ENCODE results near the gene PRDM12.

PRDM12 gene

GRCh38 chr9:130658893-130659698 is 5.3 kb upstream of the PRDM12 start:
- ATAC-seq = no peak
- TF ChIP-seq, protein P1, sequence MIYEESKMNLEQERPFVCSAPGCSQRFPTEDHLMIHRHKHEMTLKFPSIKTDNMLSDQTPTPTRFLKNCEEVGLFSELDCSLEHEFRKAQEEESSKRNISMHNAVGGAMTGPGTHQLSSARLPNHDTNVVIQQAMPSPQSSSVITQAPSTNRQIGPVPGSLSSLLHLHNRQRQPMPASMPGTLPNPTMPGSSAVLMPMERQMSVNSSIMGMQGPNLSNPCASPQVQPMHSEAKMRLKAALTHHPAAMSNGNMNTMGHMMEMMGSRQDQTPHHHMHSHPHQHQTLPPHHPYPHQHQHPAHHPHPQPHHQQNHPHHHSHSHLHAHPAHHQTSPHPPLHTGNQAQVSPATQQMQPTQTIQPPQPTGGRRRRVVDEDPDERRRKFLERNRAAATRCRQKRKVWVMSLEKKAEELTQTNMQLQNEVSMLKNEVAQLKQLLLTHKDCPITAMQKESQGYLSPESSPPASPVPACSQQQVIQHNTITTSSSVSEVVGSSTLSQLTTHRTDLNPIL (CRISPR knock-in tag; IDR thresholded peaks at IDR 0.05; ENCODE audit: low read depth) = no peak
- TF ChIP-seq, protein P2, sequence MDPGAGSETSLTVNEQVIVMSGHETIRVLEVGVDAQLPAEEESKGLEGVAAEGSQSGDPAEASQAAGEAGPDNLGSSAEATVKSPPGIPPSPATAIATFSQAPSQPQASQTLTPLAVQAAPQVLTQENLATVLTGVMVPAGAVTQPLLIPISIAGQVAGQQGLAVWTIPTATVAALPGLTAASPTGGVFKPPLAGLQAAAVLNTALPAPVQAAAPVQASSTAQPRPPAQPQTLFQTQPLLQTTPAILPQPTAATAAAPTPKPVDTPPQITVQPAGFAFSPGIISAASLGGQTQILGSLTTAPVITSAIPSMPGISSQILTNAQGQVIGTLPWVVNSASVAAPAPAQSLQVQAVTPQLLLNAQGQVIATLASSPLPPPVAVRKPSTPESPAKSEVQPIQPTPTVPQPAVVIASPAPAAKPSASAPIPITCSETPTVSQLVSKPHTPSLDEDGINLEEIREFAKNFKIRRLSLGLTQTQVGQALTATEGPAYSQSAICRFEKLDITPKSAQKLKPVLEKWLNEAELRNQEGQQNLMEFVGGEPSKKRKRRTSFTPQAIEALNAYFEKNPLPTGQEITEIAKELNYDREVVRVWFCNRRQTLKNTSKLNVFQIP (CRISPR knock-in tag; IDR thresholded peaks at IDR 0.05; ENCODE audit: borderline replicate concordance, low read depth) = no peak
- TF ChIP-seq BACH2 (CRISPR knock-in tag; IDR thresholded peaks at IDR 0.05; ENCODE audit: borderline replicate concordance) = no peak
- no peak for TF ChIP-seq ARNTL (CRISPR knock-in tag; IDR thresholded peaks at IDR 0.05; ENCODE audit: borderline replicate concordance, low read depth)
- TF ChIP-seq, protein P3, sequence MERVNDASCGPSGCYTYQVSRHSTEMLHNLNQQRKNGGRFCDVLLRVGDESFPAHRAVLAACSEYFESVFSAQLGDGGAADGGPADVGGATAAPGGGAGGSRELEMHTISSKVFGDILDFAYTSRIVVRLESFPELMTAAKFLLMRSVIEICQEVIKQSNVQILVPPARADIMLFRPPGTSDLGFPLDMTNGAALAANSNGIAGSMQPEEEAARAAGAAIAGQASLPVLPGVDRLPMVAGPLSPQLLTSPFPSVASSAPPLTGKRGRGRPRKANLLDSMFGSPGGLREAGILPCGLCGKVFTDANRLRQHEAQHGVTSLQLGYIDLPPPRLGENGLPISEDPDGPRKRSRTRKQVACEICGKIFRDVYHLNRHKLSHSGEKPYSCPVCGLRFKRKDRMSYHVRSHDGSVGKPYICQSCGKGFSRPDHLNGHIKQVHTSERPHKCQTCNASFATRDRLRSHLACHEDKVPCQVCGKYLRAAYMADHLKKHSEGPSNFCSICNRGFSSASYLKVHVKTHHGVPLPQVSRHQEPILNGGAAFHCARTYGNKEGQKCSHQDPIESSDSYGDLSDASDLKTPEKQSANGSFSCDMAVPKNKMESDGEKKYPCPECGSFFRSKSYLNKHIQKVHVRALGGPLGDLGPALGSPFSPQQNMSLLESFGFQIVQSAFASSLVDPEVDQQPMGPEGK (CRISPR knock-in tag; IDR thresholded peaks at IDR 0.05; ENCODE audit: borderline replicate concordance) = no peak
- TF ChIP-seq PPARA (CRISPR knock-in tag; IDR thresholded peaks at IDR 0.05; ENCODE audit: borderline replicate concordance) = no peak
- TF ChIP-seq OSR1 (CRISPR knock-in tag; IDR thresholded peaks at IDR 0.05) = no peak
- TF ChIP-seq ZC3H10 (CRISPR knock-in tag; IDR thresholded peaks at IDR 0.05) = no peak
- TF ChIP-seq ESRRG (CRISPR knock-in tag; IDR thresholded peaks at IDR 0.05) = no peak
- TF ChIP-seq ZFP30 (CRISPR knock-in tag; IDR thresholded peaks at IDR 0.05) = no peak
- TF ChIP-seq ZFP3 (CRISPR knock-in tag; IDR thresholded peaks at IDR 0.05) = no peak
- TF ChIP-seq TCF4 (CRISPR knock-in tag; IDR thresholded peaks at IDR 0.05; ENCODE audit: borderline replicate concordance) = no peak
- TF ChIP-seq GLIS3 (CRISPR knock-in tag; IDR thresholded peaks at IDR 0.05) = no peak
- TF ChIP-seq RARB (CRISPR knock-in tag; IDR thresholded peaks at IDR 0.05) = no peak
- TF ChIP-seq, protein P4, sequence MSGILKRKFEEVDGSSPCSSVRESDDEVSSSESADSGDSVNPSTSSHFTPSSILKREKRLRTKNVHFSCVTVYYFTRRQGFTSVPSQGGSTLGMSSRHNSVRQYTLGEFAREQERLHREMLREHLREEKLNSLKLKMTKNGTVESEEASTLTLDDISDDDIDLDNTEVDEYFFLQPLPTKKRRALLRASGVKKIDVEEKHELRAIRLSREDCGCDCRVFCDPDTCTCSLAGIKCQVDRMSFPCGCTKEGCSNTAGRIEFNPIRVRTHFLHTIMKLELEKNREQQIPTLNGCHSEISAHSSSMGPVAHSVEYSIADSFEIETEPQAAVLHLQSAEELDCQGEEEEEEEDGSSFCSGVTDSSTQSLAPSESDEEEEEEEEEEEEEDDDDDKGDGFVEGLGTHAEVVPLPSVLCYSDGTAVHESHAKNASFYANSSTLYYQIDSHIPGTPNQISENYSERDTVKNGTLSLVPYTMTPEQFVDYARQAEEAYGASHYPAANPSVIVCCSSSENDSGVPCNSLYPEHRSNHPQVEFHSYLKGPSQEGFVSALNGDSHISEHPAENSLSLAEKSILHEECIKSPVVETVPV (CRISPR knock-in tag; IDR thresholded peaks at IDR 0.05) = no peak

DNA sequence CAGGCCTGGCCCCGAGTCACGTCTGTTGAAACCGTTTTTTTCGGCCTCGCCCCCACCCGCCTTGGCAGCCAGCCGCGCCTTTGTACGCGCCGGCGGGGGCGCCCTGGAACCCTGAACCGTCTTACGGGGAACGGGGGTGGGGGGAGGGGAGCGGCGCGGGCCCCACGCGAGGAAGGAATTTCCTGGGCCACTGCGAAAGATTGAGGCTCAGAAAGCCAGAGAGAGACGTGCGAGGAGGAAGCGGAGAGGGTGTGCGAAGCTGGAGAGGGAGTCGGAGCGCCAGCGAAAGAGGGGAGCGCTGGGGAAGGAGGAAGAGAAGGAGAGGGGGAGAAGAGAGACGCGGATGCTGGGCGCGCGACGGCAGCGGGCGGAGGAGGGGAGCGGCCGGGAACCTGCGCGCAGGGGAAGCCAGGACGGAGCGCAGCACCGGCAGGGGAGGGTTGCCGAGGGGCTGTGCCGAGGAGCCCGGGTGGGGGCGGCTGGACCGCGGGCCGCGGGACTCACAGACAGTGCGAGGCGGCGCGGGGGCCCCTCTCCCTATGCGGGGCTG is 4.6 kb upstream of the PRDM12 start:
- TF ChIP-seq ZNF70 (CRISPR knock-in tag; IDR thresholded peaks at IDR 0.05) = no peak
- TF ChIP-seq GLIS3 (CRISPR knock-in tag; IDR thresholded peaks at IDR 0.05) = no peak
- TF ChIP-seq TOX (CRISPR knock-in tag; IDR thresholded peaks at IDR 0.05; ENCODE audit: borderline replicate concordance) = no peak
- no peak for TF ChIP-seq ZC3H10 (CRISPR knock-in tag; IDR thresholded peaks at IDR 0.05)
- TF ChIP-seq, protein P2 (CRISPR knock-in tag; IDR thresholded peaks at IDR 0.05; ENCODE audit: borderline replicate concordance, low read depth) = no peak
- no peak for TF ChIP-seq SNAI2 (CRISPR knock-in tag; IDR thresholded peaks at IDR 0.05)
- no peak for TF ChIP-seq OSR1 (CRISPR knock-in tag; IDR thresholded peaks at IDR 0.05)
- no peak for ATAC-seq

DNA sequence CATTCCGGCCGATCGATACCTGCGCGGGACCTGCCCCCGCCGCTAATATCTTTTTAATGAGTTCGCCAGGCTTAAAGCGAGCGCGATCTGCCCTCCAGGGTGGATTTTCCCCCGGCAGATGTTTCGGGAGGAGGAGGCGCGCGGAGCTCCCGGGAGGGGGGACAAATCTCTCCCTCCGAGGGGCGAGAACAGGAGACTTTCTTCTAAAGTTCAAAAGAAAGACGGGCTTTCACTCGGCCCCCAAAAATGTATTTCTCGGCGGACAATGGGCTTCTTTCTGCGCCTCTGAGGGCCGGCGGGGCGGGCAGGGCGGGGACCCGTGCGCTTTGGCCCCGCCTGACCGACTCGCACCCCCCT is 4.1 kb upstream of the PRDM12 start:
- no peak for ATAC-seq
- TF ChIP-seq, protein P2 (CRISPR knock-in tag; IDR thresholded peaks at IDR 0.05; ENCODE audit: borderline replicate concordance, low read depth) = no peak
- TF ChIP-seq, protein P5, sequence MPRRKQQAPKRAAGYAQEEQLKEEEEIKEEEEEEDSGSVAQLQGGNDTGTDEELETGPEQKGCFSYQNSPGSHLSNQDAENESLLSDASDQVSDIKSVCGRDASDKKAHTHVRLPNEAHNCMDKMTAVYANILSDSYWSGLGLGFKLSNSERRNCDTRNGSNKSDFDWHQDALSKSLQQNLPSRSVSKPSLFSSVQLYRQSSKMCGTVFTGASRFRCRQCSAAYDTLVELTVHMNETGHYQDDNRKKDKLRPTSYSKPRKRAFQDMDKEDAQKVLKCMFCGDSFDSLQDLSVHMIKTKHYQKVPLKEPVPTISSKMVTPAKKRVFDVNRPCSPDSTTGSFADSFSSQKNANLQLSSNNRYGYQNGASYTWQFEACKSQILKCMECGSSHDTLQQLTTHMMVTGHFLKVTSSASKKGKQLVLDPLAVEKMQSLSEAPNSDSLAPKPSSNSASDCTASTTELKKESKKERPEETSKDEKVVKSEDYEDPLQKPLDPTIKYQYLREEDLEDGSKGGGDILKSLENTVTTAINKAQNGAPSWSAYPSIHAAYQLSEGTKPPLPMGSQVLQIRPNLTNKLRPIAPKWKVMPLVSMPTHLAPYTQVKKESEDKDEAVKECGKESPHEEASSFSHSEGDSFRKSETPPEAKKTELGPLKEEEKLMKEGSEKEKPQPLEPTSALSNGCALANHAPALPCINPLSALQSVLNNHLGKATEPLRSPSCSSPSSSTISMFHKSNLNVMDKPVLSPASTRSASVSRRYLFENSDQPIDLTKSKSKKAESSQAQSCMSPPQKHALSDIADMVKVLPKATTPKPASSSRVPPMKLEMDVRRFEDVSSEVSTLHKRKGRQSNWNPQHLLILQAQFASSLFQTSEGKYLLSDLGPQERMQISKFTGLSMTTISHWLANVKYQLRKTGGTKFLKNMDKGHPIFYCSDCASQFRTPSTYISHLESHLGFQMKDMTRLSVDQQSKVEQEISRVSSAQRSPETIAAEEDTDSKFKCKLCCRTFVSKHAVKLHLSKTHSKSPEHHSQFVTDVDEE (CRISPR knock-in tag; IDR thresholded peaks at IDR 0.05) = no peak
- TF ChIP-seq, protein P1 (CRISPR knock-in tag; IDR thresholded peaks at IDR 0.05; ENCODE audit: low read depth) = no peak
- no peak for TF ChIP-seq TOX (CRISPR knock-in tag; IDR thresholded peaks at IDR 0.05; ENCODE audit: borderline replicate concordance)
- no peak for TF ChIP-seq ESRRG (CRISPR knock-in tag; IDR thresholded peaks at IDR 0.05)

All from SK-N-SH treated with all-trans-retinoic acid at 6 μM for 48 hours (cell line).